SK-N-MC (cell line): ENCODE data around the gene TNPO1.

Experiments
- EZH2 ChIP-seq: fragments of 200-600 bp; sonication (generic); IDR thresholded peaks from one replicate; pipeline ENCODE4 v1.6.1; 2017; ENCODE audit warnings: antibody characterized with exemption
- FOXP2 ChIP-seq: optimal IDR thresholded peaks from 2 replicates; pipeline ENCODE3; 2011; ENCODE audit warnings: mild to moderate bottlenecking, moderate library complexity; ENCODE audit not compliant: insufficient read depth; ENCODE audit errors: extremely low read length, control extremely low read depth
- POLR2AphosphoS5 ChIP-seq: IDR thresholded peaks from 2 replicates; pipeline ENCODE4 v1.6.1; 2012; ENCODE audit warnings: mild to moderate bottlenecking, low read depth, low read length, borderline replicate concordance

DNA sequence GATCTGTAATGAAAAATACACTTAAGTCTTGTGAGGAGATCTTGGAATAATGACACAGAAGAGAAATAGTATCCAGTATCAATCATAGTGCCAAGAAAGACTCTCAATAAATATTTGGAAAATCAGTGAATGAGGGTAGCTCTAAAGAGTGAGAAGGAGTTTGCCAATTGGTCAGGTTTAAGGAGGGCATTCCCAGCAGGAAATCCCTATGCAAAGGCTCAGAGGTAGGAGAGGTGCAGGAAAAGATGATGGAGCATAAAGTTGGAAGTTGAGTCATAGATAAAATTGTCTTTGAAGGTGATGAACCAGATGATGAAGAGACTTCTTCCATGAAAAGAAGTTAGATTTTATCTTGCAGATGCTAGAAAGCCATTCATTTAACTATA is 27.8 kb downstream of the TNPO1 start:
- TF ChIP-seq EZH2 (no peak), POLR2AphosphoS5 (no peak), FOXP2 (no peak)
